ENCODE results near the gene RDH13.

Gene RDH13

DNA sequence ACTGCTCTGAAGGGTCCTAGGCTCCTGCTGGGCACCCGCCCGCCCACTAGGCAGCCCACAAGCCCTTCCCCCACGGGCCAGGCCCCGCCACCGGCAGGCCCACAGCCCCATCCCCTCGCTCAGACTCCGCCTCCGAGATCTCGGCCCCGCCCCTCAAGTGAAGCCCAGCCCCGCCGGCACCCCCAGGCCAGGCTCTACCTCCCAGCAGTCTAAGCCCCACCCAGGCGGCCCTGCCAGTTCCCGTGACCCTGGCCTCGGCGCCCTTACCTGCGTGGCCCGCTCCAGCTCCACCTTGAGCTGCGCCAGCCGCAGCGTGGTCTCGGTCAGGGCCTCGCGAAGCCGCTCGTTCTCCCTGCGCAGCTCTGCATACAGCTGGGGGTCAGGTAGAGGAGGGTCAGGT, 29.0 kb upstream of the RDH13 start:
- no peak for DNase-seq (ENCODE audit: low read depth)

DNA sequence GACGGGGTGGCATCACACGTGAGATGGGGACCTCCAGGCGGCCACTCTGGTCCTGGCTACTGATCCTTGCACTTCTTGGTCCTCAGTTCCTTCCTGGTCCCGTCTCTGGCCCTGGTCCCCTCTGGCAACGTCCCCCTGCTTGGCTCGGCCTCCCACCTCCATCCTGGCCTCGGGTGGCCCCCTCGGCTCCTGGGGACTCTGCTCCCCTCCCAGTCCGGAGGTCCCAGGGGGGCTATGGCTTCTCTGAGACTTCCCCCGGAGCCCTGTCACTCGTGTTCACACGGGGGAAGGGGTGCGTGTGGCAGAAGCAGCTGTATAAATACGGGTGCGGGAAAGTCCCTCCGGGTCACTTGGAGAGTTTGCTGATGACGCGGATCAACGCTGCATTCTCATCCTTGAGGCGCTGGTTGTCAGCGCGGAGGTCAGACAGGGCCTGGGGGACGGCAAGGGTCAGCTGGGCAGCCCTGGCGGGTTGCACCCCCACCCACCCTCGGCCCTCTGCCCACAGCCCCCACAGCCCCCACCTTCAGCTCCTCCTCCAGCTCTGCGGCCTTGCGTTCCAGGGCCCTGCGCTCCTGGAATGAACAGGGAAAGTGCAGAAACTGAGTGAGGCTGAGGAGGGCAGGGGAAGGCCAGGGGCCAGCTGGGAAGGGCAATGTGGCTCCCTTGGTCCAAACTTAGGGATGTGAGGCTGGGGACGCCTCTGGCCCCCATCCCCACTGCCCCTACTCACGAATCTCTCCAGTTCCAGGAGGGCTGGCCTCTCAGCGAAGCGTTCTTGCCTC, 28.4 kb upstream of the RDH13 start:
- DNase-seq (ENCODE audit: low read depth): no peak

DNA sequence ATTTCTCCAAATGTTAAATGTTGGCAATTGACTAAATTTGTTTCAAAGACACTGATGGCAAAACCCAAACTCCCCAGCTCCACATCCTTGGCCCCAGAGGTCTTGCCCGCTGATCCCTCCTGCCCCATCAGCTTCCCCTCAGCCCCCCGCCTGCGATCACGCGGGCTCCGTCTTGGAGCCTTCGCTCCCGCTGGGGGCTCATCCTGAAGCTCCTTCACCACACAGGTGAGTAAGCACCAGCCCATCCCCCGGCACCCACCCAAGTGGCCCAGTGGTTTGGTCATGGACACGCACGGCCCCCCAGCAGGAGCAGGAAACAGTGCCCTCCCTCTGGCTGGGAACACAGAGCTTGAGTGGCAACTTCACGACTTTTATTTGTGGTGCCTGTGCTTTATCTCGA, 27.6 kb upstream of the RDH13 start:
- DNase-seq (ENCODE audit: low read depth): no peak

DNA sequence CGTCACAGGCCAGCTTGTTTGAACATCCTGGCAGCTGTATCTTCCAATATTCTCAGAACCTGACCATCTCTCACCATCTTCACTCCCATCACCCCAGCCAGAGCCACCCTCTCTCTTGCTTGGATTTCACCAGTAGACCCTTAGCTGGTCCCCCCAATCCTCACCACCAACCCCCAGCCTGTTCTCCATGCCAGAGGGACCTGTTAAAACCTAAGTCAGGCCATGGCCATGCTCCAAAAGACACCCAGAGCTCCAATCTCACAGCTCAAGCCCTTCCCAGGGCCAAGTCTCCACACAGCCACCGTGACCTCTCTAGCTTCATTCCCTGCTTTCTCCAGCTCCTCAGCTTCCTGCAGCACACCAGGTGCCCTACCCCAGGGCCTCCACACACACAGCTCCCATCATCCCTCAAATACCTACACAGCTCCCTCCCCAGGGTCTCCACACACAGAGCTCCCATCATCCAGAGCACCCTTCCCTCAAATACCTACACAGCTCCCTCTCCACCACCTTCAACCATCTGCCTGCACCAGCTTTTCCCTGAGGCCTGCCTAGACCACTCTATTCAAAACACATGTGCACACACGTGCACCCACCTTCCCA, 26.5 kb upstream of the RDH13 start:
- no peak for DNase-seq (ENCODE audit: low read depth)

DNA sequence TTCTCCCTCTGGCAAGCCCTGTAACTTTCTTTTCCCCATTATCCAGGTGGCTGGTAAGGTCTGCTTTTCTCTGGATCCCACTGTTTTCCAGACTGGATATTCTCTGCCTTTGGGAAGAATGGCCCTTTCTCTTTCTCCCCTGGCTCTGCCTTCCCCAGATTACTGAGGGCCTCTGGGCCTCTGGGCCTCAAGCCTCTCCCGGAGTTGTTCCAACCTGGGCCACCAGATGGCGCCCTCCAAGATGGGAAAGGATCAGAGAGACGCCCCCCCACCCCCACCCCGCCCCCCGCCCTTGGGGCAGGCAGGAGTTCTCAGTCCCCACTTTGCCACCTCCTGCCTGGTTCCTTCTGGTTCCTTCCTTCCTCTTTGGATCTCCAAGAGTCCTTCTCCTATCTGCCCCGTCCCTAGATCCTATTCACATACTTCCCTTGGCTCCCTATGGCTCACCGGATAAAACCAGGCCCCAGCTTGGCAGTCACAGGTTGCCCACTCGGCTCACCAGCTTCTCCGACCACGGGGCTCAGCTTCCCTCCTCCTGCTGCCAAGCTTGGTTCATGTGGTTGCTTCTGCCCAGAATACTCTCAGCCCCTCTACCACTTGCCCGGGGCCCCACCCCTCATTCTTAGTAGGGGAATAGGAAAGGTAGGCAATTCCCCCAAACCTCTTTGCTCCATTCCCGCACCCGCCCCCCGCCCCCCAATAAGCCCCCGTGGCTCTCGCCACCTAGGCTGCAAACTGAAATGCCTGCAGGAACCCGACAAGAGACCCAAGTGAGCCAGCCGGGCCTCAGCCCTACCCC, 25.8 kb upstream of the RDH13 start:
- DNase-seq (ENCODE audit: low read depth): peak; percentile 77

DNA sequence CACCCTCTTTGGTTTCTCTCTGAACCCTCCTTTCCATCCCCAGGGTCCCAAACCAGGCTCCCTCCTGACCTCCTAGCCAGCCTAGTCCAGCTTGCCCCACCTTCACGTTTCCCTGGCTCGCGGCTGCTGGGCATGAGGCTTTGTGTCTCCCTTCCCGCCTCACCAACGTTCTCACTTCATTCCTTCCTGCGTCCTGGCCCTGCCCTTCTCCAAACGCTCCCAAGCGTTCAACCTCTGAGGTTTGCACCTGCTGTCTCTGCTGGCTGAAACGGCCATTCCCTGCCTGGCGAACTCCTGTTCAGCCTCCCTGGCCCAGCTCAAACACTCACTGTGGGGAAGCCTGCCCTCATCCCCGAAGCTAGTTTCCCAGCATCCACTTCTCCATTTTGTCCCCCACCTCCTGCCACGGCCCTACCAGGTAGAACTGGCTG, 25.1 kb upstream of the RDH13 start:
- no peak for DNase-seq (ENCODE audit: low read depth)

DNA sequence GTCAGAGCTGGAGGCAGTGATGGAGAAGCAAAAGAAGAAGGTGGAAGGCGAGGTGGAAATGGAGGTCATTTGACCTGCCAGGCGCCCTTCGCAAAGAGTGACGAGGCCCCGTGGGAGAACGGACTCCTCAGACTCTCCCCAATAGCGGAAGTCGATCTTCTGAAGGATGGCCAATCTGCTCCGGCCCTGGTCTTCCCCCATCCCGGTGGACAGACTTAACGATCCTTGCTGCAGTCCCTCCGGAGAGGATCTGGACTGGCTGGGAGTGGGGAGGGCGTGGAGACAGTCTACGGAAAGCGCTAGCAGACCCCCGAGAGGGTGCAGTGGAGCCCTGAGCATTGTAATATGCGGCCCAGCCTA, 24.6 kb upstream of the RDH13 start:
- DNase-seq (ENCODE audit: low read depth): no peak

DNA sequence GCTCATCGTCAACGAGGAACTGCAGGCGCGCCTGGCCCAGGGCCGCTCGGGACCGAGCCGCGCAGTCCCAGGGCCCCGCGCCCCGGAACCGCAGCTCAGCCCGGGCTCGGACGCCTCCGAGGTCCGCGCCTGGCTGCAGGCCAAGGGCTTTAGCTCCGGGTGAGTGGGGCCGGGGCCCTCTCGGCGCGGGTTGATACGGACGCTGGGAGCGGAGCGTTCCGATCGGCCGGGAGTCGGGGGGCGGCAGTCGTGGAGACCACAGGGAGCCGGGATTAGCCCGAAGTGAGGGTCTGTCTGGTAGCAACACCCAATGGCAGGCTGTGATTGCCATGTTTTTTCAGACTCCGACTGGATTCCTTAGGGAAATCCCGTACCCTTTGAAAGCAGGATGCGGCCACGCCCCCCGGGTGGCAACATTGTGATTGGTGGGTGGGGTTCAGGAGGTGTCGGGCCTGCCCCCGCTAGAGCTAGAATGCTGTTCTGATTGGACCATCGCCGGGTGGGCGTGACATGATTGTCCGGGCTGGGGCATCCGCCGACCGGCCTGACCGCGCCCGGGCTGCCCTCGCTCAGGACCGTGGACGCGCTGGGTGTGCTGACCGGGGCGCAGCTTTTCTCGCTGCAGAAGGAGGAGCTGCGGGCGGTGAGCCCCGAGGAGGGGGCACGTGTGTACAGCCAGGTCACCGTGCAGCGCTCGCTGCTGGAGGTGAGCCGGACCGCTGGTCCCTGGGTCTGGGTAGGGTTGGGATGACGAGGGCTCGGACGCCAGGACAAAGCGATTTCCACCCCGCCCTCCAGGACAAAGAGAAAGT, 24.0 kb upstream of the RDH13 start:
- peak; percentile 29 for DNase-seq (ENCODE audit: low read depth)

DNA sequence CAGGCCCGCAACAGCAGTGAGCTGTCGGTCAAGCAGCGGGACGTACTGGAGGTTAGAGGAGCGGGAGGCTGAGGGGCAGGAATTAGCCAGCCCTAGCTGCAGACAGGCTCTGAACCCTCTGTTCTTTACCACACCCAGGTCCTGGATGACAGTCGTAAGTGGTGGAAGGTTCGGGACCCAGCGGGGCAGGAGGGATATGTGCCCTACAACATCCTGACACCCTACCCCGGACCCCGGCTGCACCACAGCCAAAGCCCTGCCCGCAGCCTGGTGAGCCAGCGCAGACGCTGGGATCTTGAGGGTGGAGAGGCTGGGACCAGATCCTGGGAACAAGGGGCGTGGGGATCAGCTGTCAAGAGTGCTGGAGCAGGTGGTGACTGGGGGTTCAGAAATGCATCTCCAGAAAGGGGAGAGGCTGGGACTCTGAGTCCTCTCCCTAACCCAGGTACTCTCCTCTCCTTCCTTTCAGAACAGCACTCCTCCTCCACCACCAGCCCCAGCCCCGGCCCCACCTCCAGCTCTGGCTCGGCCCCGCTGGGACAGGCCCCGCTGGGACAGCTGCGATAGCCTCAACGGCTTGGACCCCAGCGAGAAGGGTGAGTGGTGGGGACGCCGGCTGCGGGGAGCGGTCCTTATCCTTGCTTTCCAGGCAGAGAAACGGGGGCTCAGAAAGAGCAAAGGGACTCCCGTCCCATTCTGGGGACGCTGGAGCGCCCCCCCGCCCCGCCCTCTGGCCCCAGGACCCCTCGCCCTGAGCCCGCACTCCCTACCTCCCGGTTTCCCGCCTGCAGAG, 23.2 kb upstream of the RDH13 start:
- no peak for DNase-seq (ENCODE audit: low read depth)

DNA sequence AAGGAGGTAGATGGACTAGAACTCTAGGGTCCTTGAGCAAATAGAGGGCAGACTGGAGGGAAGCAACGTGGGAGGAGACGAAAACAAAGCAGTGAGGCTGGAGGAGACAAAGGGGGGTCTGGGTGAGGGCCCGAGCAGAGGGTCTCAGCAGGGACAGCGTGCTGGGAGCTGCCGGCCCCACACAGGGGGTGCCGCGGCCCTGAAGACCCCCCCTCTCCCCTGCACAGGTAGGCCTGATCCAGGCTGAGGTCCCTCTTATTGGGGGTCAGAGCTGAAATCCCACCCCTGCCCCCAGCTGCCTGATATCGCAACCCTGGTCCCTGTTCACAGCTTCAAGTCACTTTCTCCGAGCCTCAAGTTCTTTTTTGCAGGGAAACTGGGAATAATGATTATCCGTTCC, 21.5 kb upstream of the RDH13 start:
- DNase-seq (ENCODE audit: low read depth): no peak

DNA sequence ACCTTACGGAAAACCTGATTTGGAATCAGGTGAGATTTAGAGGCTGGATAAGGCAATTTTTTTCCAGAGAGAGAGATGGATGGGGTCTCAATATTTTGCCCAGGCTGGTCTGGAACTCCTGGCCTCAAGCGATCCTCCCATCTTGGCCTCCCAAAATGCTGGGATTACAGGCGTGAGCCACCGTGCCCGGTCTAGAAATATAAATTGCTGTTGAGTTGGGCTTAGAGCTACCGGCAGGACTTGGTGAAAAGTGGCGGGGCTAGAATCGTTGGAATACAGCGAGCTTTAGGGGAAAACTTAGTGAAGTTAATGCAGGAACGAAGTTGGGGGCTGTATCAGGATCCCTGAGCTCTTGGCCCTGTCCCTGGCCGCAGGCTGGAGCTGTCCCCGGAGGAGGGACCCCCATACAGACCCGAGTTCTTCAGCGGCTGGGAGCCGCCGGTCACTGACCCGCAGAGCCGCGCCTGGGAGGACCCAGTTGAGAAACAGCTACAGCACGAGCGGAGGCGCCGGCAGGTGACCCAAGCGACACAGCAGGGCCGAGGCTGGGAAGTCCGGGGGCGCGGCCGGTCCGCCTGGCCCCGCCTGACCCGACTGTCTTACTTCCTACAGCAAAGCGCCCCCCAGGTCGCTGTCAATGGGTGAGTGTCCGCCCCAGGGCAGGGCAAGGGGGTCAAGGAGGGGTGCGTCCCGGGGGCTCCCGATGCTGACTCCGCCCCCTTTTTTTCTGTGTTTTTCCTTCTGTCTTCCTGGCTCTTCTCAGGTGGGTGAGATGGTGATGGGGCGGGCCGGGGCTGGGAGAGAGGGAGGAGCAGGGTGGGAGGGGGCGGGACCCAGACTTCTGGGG, 20.3 kb upstream of the RDH13 start:
- DNase-seq (ENCODE audit: low read depth): no peak

DNA sequence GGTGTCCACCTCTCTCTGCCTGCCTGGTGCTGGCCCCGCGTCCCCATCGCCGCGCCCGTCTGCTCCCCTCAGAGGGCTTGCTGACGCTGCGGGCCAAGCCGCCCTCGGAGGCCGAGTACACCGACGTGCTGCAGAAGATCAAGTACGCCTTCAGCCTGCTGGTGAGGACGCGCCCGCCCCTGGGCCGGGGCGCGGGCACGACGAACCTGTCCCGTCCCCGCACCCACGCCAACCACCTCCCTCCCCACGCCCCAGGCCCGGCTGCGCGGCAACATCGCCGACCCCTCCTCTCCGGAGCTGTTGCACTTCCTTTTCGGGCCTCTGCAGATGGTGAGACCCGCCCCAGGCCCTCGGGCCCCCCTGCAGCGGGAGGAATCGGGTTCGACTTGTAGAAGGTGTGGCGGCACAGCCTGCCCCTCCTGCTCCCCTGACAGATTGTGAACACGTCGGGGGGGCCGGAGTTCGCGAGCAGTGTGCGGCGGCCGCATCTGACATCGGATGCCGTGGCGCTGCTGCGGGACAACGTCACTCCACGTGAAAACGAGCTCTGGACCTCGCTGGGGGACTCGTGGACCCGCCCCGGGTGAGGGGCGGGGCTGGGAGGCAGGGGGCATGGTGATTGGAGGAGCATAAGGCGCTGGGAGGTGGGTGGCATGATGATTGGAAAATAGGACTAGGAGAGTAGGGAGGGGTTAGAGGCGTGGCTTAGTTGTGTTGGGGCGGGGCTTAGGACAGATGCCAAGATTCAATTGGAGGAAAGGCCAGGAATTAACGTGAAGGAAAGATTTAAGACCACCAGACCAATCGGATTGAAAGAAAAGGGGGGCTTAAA, 19.3 kb upstream of the RDH13 start:
- DNase-seq (ENCODE audit: low read depth): no peak

DNA sequence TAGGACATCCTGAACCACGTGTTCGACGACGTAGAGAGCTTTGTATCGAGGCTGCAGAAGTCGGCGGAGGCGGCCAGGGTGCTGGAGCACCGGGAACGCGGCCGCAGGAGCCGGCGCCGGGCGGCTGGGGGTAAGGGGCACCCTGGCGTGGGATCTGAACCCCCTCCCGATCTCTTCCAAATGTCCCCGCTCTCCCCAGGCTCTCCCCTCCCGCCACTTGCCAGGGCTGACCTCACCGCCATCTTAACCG, 18.7 kb upstream of the RDH13 start:
- no peak for DNase-seq (ENCODE audit: low read depth)

DNA sequence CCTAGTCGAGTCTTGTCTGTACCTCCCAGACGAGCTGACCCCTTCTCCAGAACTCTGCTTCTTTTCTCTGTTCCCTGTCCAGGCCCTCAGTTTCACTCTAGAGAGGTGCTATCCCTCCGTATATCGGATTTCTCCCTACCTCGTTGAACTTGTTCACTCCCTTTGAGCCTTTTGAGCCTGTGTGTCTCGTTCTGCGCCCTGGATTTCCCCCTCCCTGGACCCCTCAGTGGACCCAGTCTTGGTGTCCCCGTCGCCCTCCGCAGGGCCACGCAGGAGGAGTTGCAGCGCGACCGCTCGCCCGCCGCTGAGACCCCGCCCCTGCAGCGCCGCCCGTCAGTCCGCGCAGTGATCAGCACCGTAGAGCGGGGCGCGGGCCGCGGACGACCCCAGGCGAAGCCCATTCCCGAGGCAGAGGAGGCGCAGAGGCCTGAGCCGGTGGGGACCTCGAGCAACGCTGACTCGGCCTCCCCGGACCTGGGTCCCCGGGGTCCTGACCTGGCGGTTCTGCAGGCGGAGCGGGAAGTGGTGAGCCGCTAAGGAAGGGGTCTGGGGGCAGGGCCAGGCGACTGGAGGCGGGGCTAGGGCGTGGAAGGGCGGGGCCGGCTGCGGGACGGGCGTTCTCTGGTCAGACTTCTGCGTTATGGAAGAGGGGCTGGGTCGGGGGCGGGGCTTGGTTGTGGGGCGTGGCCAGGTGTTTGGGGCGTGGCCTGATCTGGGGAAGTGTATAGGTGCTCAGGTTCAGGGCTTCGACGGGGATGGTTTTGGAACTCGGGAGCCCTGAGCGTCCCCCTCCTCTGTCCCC, 18.2 kb upstream of the RDH13 start:
- peak; percentile 83 for DNase-seq (ENCODE audit: low read depth)

DNA sequence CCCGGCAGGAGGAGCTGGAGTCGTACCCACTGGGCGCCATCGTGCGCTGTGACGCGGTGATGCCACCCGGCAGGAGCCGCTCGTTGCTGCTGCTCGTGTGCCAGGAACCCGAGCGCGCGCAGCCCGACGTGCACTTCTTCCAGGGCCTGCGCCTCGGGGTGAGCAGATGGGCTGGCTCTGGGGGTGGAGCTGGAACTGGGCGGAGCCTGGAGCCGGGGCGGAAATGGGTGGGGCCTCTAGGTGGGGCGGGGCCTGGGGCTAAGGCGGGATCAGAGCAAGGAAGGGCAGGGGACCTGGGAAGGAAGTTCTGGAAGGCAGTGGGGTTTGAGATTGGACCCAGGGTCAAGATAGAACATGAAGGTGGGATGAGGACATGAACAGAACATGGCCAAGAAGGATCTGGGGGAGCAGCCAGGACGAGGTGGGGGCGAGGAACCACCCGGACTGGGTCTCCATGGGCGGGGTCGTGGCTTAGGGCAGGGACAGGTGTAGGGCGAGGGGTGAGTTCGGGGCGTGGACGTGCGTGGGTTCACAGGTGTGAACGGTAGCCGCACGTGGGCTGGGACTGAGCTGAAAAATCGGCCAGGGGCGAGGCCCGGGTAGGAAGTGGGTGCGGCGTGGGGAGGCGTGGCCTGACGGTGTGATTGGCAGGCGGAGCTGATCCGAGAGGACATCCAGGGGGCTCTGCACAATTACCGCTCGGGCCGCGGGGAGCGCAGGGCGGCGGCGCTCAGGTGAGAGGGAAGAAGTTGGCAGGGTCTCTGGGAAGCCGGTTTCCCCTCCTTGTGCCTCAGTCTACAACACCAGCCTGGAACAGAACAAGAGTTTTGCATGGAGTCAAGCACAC, 17.4 kb upstream of the RDH13 start:
- DNase-seq (ENCODE audit: low read depth): peak; percentile 21

DNA sequence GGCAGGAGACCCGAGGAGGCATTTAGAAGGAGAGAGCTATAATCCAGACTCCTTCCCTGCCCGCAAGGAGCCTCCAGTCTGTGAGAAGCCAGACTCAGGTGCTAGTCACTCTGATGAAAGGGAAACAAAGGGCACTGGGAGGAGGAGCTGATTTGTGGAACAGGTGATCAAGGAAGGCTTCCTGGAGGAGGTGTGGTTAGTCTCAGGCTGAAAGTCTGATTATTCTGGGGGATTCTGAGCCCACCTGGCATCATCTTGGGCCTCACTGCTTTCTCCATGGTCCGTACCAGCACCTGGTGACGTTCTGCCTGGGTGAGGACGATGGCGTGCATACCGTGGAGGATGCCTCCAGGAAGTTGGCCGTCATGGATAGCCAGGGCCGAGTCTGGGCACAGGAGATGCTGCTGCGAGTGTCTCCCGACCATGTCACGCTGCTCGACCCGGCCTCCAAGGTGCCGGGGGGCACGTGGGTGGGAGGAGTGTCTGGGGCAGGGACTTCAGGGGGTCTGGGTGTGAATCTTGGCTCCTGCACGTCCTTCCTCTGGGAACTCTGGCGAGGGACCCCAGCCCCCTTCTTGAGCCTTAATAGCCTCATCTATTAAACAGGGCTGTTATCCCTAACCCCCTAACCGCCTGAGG, 16.6 kb upstream of the RDH13 start:
- no peak for DNase-seq (ENCODE audit: low read depth)

DNA sequence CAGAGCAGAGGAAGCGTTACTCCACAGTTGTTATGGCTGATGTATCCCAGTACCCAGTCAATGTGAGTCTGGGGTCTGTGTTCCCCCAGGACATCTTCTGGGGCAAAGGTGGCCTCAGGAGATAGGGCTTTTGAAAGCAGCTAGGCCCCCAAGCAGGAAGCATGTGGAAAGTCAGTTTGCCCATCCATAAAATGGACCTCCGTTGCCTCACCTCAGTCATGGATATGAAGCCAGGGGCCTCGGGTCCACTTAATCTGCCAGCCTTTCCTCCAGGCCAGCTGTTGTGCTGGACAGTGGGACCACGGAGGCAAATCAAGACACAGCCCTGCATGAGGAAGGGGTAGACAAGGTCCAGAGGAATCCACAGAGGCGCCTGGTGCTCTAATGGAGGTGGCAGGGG, 16.0 kb upstream of the RDH13 start:
- DNase-seq (ENCODE audit: low read depth): no peak

DNA sequence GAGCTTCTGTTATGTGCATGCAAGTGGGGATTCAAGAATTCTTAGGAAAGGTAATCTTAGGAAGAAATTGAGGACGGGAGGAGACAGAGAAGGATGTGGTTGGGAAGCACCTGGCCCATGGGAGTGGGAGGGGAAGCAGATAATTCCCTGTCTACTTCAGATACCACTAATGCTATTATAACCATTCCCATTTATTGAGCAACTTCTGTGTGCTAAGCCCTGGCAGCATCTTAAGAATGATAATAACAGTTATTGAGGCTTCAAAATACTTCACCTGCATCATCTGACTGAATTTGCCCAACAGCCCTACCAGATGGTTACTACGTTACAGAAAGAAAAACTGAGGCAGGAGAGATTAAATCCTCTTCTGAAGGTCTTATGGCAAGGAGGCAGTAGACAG, 14.2 kb upstream of the RDH13 start:
- no peak for DNase-seq (ENCODE audit: low read depth)
